HG03135 (cell line): ENCODE results near the gene MPP2.
"Not testable (repeated sequence)": the region's sequence is repeated elsewhere in the genome, so short reads cannot be mapped to it uniquely, and the experiment has no call there.

Source experiments
- ATAC-seq: cut with Tn5 transposase; IDR thresholded peaks from one replicate; pipeline ENCODE4 v1.9.1; 2021; ENCODE audit warnings: mild to moderate bottlenecking, moderate library complexity; ENCODE audit not compliant: unreplicated experiment

Gene MPP2

DNA sequence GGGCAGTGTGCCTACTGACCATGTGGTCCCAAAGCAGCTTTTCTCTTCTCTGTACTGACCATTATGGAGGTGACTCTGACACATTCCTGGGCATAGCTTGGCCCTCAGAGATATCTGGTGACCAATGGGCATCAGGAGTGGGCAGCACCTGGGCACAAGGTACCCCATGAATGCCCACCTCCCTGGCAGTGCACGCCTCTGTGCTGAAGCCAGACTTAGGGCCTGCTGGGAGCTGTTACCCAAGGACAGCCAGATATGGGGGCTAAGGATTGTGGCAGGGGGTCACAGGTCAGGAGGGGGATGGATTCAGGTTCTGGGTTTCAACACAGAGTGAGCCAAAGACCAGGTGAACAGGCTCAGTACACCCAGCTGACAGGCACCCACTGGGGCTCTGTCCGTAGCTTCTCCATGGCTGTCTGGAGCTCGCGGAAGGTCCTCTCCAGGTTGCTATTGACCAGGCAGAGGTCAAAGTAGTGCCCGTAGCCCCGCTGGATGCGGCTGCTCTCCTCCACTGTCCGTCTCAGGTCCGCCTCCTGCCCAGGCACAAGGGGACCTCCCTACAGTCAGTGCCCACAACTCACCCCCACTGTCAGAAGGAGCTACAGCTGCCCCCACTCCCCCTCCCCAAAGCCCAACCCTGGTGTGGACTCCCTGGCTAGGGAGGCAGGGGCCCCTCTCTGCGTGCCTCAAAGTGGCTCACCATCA lies 29.7 kb downstream of the MPP2 start:
- no peak for ATAC-seq

DNA sequence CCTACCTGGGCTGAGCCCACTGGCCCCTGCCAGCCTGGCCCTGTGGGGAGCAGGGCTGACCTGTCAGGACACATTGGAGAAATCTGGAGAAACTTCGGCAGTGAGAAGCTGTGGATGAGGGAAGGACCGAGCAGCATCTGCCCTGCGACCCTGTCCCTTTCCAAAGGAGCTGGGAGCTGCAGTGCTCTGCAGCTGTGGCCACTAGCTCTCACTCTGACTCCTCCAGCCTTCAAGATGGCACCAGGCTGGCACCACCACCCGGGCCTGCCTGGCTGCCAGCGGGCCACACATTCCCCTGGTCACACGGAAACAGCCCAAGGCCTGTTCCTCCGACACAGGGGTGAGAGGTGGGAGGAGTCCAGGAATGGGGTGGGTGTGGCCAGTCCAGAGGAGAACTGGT lies 30.3 kb downstream of the MPP2 start:
- no peak for ATAC-seq

DNA sequence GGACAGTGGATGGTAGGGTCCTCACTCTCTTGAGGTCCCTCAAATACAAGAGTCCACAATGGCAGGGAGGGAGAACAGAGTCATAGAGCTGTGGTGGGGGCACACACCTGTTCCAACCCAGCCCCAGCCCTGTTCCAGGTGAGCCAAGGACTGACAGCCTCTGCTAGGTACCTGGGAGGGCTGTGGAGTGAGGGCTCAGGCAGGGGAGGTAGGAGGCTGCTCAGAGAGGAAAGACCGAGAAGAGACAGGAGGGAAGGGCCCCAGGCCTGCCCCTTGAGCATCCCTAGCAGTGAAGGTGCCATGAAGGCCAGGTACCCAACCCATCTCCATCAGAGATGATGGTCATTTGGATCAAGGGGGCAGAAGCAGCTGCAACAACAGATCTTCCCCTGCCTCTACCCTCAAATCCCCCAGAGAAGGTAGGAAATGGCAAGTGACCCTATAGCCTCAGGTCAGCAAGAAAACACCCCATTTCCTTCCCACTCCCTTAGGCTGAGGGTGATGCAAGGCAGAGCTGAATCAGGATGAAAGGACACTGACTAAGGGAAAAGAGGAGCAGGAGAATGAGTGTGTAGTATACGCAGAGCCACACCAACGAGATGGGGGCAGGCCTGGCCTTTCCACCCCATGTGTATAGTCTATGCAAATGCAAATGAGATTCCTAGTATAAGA lies 31.7 kb downstream of the MPP2 start:
- ATAC-seq: no peak

DNA sequence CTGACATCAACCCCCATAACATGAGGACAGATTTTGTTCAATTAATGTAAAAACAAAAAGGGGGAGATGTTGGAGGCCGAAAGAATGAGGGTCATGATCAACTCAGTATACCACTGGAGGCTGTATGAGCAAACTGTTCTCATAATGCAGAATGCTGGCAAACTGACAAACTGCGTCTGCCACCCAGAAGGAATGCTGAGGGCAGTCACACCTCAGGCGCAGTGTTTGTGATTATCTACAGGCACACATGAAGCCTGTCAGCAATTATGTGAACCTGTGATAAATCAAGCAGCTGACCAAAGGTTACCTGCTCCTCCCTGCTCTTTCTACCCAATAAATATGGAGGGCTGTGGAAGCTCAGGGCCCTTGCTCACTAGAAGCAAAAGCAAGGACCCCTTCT lies 33.0 kb downstream of the MPP2 start:
- ATAC-seq: no peak

DNA sequence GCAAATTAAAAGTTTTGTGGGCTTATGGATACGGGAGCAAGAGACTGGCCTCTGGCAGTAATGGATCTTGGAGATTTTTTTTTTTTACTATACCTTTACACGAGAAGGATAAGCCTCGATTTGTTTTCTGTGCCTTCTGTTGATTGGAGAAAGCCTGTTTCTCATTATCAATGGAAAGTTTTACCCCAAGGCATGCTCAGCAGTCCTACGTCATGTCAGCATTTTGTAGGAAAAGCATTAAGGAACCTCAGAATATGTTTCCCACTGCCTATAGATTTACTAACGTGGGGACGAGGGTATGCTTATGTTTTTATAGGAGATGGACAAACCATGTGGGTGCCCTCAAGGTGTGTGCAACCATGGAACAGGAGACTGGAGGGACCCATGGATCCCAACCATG lies 33.5 kb downstream of the MPP2 start:
- no peak for ATAC-seq

DNA sequence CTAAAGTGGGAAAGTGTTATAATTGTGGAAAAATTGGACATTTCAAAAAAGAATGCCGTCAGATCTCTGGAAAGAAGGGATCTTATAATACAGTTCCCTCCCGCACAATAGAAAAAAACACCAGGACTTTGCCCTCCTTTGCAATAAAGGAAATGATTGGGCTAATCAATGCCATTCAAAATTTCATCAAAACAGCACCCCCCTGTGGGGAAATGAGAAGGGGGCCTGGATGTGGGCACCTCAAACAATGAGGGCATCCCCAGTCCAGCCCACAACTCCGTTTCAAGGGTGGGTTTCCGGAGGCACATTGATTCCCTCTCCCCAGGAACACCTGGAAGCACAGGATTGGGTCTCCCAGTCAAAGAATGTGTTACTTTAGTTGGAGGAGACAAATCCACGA lies 34.2 kb downstream of the MPP2 start:
- ATAC-seq: no peak

DNA sequence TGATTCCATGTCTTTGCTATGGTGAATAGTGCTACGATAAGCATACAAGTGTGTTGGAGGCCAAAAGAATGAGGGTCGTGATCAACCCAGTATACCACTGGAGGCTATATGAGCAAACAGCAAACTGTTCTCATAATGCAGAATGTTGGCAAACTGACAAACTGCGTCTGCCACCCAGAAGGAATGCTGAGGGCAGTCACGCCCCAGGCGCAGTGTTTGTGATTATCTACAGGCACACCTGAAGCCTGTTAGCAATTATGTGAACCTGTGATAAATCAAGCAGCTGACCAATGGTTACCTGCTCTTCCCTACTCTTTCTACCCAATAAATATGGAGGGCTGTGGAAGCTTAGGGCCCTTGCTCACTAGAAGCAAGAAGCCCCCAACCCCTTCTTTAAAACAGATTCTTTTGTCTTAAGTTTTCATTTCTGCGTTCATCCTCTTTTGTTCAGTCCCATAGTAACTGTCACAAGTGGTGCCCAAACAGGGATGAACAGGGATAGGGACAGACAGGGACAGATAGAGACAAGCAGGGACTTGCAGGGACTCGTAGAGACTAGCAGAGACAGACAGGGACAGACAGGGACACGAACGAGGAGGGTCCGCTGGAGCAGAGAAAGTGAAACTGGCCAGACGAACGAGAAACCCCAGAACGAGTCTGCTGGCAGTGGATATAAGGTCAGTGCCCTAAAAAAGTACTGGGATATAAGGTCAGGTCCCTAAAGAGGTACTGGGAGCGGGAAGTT lies 35.2 kb downstream of the MPP2 start:
- no peak for ATAC-seq

DNA sequence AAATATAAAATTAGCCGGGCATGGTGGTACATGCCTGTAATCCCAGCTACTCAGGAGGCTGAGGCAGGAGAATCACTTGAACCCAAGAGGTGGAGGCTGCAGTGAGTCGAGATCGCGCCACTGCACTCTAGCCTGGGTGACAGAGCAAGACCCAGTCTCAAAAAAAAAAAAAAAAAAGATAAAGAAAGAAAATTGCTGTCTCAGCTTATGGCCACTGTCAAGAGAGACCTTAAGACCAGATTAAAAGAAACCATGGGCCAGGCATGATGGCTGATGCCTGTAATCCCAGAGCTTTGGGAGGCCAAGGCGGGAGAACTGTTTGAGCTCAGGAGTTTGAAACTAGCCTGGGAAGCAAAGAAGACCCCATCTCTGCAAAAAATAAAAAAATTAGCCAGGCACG lies 38.3 kb downstream of the MPP2 start:
- not testable (repeated sequence) for ATAC-seq

DNA sequence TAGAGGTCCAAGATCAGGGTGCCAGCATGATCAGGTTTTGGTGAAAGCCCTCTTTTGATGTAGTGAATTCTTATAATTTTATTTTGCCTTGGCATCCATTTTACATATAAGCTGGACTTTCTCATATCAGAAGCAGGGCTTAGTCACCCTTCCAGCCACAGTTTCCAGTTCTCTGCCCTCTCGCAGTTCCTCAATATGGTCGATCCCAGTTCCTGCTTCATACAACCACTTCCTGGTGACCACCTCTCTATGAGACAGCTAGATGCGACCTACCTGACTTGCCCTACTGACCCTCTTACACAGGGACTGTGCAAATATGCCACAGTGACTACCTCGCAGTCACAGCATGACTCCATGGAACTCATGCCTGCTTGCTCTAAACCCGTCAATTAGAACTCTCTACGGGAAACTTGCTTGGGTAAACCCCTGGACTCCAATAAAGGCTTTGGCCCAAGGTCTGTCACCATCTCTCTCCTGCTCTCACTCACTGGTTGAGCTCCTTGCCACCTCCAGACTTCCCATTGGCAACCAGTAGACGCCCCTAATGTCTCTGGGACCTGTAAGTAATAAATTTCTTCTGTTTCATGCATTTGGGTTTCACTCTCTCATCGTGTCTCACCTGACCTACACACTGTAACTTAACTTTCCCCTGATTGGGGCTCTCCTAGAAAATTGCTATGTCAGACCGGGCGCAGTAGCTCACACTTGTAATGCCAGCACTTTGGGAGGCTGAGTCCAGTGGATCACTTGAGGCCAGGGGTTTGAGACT lies 38.9 kb downstream of the MPP2 start:
- ATAC-seq: no peak

DNA sequence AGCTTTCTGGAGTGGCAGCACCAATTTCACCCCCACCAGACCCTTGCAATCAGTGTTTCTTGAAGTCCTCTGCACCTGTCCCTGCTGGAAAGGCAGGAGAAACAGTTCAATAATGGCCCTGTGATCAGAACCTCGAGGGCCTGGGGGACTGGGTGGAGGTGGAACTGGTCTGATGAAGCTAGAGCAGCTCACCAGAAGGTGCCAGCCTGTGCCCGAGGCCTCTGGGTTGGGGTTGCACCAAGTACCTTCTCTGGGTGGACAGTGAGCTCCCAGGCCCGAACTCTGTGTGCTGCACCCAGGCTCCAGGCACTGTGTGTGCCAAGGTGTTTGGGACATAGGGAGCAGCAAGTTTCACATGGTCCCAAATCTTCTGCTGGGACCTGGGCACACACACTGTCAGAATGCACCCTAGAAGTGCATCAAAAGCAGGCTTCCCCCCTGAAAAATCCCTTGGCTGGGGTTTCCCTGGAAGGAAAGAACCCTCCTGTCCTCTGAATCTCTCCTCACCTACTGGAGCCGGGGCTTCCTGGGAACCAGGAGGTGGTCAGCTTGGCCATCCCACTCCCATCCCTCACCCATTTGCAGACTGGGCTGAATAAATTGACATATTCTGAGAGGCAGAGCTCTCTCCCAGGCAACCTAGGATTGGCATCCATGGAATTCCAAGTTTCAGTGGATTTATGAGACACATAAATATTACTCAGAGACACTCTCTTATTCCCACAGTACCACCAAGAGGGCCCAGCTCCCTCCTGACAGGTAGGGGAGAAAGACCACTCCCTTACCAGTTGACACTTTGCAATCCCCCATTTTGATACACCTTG lies 43.0 kb downstream of the MPP2 start:
- ATAC-seq: no peak

DNA sequence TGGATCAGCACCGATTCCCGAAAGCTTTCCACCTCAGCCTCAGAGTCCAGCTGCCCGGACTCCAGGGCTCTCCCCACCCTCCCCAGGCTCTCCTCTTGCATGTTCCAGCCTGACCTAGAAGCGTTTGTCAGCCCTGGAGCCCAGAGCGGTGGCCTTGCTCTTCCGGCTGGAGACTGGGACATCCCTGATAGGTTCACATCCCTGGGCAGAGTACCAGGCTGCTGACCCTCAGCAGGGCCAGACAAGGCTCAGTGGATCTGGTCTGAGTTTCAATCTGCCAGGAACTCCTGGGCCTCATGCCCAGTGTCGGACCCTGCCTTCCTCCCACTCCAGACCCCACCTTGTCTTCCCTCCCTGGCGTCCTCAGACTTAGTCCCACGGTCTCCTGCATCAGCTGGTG lies 45.4 kb downstream of the MPP2 start:
- no peak for ATAC-seq

DNA sequence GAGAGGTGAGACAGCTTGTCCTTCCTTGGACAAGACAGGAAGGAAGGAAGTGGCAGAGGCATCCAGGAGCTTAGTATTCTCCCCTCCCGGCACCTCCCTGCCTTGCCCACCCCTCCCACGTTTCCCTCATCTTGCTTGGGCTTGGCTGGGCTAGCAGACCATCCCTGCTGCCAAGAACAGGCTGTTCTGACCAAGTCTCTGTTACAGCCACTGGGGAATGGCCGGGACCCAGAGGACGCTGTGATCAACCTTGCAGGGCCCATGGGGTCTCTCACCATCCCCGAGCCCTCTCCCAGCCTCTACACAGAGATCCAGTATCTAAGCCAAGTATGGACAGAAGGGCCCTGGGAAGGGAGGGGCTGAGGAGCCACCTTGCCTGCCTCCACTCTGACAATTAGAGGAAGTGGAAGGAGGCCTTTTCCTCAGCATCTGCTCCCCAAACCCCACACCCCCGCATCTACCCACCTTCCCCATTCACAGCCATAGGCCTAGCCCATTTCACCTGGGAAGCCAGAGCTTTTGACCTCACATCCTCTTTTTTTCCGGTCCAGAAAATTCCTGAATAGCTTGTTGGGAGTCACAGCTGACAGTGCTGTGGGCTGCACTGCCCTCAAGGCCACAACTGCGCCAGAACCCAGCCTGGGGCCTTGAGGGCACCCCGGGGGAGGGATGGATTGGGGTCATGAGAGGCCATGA lies 46.3 kb downstream of the MPP2 start:
- no peak for ATAC-seq

DNA sequence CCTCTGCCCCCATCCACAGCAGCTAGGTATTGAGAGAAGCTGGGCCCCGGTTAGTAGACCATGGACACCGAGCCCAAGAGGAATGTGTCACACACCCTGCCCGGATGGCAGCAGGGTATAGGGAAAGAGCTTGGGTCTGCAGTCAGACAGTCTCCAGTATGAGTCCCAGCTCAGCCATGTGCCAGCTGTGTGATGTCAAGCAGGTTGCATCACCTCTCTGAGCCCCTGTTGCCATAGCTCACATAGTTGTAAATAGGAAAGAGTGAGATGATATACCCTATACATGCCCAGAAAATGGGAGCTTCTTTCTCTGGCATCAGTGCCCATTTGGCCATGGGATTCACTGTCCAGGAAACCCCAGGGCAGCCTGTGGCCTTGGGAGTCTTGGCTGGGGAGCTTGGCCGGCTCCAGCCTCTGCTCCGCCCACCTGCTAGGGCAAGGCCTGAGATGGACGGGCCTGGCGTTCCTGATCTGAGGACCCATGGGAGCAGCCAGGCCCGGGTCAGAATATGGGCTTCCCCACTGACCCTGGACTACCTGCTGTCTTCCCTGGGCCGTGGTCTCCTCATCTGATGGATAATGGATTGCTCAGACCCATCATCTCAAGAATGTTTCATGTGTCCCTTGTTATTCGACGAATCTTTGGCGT lies 47.1 kb downstream of the MPP2 start:
- no peak for ATAC-seq

DNA sequence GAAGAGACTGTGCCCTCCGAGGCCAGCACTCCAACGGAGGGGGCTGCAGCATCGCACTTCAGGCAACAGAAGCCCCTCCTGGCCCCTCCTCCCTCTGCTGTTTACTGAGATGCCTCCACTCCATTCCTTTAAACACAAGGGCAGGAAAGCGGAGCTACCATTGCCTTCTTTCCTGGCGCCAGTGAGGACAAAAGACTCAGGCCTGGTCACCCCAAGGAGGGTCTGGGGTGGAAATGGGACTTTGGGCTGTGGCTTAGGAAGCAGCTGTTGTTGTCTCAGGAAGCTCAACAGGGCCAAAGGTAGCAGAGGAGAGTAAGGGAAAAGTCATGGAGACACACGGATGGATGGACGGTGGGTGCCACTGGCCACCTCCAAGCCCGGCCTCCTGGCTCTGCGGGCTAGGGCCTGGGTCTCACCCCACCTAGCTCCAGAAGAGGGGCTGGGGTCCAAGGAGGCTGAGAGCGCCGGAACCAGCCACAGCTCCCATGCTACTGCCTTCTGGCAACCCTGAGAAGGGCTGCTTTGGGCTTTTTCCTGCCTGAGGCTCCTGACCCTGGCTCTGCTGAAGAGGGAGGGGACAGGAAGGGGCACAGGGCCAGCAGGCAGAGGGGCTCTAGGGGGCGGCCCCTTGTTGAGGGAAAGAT lies 49.3 kb downstream of the MPP2 start:
- no peak for ATAC-seq

DNA sequence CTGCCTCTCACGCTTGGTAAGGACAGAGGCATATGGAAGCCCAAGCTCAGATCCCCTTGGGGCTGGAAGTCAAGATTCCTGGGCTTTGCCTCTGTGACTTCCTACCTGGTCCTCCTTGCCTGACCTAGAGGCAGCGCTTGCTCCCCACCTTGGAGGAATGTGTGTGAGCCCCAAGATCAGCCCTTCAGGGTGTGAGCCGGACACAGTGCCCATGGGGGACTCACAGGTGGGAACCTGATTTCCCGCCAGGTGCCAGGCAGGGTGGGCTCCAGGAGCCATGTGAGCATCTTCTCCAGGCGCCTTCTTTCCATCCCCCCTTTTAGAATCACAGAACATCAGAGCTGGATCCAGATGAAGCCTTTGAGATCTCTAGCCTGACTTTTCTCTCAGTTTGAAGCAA lies 50.2 kb downstream of the MPP2 start:
- no peak for ATAC-seq

DNA sequence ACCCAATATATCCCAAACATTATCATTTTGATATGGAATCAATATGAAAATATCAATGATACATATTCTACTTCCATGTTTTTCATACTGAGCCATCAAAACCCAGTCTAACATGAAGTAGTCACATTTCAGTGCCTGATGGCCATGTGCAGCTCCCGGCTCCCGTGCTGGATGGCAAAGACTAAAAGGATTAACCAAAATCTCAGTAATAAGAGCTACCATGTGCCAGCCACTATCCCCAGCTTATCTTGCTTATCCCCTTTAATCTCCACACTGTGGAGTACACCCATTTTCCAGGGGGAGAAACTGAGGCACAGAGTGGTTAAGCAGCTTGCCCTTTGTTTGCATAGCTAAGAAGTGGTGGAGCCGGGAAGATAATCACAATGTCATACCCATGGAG lies 51.2 kb downstream of the MPP2 start:
- no peak for ATAC-seq

DNA sequence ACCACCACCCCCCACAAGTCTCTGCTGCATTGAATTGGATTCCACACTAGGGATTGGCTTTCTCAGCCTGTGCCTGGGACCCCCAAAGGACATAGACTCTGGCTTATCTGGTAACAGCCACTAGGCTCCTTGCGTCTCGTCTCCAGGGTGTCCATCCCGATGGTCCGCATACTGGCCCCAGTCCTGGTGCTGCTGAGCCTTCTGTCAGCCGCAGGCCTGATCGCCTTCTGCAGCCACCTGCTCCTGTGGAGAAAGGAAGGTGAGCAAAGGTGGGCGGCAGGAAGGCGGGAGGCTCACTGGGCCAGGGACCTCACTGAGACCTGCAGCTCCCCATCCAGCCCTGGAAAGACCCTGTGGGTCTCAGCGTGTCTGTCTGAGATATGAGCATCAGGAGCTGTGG lies 52.3 kb downstream of the MPP2 start:
- ATAC-seq: no peak

DNA sequence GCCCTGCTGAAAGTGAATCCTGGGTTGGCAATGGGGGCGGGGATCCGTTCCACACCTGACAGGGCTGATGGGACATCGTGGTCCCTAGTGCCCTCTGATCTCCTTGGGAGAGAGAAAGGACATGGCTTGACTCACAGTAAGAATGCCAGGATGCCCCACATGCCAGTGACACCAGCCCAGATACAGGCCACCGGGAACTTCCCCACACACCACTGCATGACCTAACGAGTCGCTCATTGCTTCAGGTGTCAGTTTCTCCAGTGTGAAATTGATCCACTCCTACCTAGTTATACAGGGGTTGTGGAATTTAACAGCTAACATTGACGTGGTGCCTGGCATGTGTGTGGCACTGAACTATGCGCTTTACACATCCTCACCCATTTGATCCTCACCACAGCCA lies 52.8 kb downstream of the MPP2 start:
- no peak for ATAC-seq

DNA sequence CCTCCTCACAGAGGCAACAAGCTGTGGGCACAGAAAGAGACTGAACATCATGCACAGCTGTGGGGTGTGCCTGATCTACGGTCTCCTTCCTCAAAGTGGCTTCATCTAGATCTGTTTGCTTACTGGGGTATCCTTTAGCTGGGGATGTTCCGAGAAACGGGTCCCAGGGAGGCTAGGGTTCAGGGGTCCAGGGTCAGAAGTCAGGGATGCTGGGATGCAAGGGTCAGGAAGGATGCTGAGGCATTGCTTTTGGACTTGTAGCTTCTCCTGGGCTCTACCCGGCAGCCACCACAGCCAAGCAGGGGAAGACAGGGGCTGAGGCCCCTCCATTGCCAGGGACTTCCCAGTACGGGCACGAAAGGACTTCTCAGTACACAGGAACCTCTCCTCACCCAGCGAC lies 53.8 kb downstream of the MPP2 start:
- no peak for ATAC-seq
